BLaER1 (cell line): ENCODE results near the gene IQUB.
"Not testable (repeated sequence)": the region's sequence is repeated elsewhere in the genome, so short reads cannot be mapped to it uniquely, and the experiment has no call there.

ENCODE experiments used
- H3K27ac ChIP-seq: shearing (Covaris generic); formaldehyde crosslinking; 2 replicates; pipeline ENCODE4 v1.8.1; 2022
- H3K27me3 ChIP-seq: shearing (Covaris generic); formaldehyde crosslinking; 2 replicates; pipeline ENCODE4 v1.8.1; 2022
- H3K36me3 ChIP-seq: shearing (Covaris generic); formaldehyde crosslinking; 2 replicates; pipeline ENCODE4 v1.8.1; 2022
- H3K4me1 ChIP-seq: shearing (Covaris generic); formaldehyde crosslinking; 2 replicates; pipeline ENCODE4 v1.8.1; 2022
- H3K4me2 ChIP-seq: shearing (Covaris generic); formaldehyde crosslinking; 2 replicates; pipeline ENCODE4 v1.8.1; 2022
- H3K4me3 ChIP-seq: shearing (Covaris generic); formaldehyde crosslinking; 2 replicates; pipeline ENCODE4 v1.8.1; 2022
- H3K9ac ChIP-seq: shearing (Covaris generic); formaldehyde crosslinking; 2 replicates; pipeline ENCODE4 v1.8.1; 2022
- H3K9me3 ChIP-seq: shearing (Covaris generic); formaldehyde crosslinking; 2 replicates; pipeline ENCODE4 v1.8.1; 2022
- H4K20me1 ChIP-seq: shearing (Covaris generic); formaldehyde crosslinking; 2 replicates; pipeline ENCODE4 v1.8.1; 2022
- Cebpa-rat ChIP-seq: shearing (Covaris generic); IDR thresholded peaks from 2 replicates; pipeline ENCODE4 v1.8.1; 2022

IQUB gene

DNA sequence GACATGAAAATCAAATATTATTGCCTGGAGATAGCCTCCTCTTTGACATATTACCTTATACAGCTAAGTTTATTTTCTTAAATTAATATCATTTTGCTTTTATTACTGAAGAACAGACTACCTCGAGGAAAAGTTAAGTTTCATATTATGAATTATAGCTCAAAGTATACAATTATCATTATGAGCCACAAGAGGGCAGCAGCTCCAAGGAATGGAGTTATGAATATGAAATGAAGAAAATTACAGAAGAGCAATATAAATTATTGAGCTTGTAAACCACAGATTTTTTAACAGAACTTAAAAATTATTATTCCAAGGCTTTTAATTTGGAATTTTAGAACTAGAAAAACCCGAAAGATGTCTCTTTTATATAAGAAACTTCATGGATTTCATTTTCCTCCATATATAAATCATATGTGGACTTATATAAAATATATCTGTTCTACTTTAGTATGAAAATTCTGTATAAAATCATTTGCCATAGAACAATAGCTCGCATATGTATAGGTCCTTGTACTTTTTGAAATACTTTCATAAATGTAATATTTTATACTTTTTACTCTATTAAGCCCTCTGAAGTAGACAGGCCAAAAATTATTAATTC is 40.1 kb downstream of the IQUB start:
- no peak overlapping the region for H3K4me2 ChIP-seq
- no peaks in the 10 kb centered on the region for H3K4me1 ChIP-seq
- H3K27ac ChIP-seq: no peak overlapping the region
- H3K4me3 ChIP-seq: no peak overlapping the region
- no peaks in the 10 kb centered on the region for H4K20me1 ChIP-seq
- no peaks in the 10 kb centered on the region for H3K27me3 ChIP-seq
- no peaks in the 10 kb centered on the region for H3K9me3 ChIP-seq
- no peaks in the 10 kb centered on the region for H3K36me3 ChIP-seq
- TF ChIP-seq Cebpa-rat: no peak
- H3K9ac ChIP-seq: no peak overlapping the region

DNA sequence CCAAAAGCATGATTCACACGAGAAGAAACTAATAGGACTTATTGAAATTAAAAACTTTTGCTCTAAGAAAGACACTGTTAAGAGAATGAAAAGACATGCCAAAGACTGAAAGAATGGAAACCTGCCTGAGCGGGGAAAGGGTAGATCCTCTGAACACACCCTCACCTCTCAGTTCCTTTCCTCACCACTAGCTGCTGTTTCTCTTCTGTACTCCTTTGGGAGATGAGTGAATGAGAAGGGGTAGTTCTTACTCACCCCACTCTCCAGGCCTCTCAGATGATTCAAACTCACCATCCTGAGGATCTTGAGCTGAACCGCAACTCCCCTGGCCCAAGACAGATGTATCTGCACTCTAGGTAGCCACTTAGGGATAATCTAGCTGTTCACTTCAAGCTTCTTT is 41.9 kb downstream of the IQUB start:
- Histone ChIP-seq H3K36me3 (no peaks in the 10 kb centered on the region), H3K4me2 (no peak overlapping the region), H3K4me1 (no peaks in the 10 kb centered on the region), H3K27ac (no peak overlapping the region), H3K9ac (no peak overlapping the region), H3K27me3 (no peaks in the 10 kb centered on the region), H4K20me1 (no peaks in the 10 kb centered on the region), H3K9me3 (no peaks in the 10 kb centered on the region), H3K4me3 (no peak overlapping the region)
- TF ChIP-seq Cebpa-rat: no peak

DNA sequence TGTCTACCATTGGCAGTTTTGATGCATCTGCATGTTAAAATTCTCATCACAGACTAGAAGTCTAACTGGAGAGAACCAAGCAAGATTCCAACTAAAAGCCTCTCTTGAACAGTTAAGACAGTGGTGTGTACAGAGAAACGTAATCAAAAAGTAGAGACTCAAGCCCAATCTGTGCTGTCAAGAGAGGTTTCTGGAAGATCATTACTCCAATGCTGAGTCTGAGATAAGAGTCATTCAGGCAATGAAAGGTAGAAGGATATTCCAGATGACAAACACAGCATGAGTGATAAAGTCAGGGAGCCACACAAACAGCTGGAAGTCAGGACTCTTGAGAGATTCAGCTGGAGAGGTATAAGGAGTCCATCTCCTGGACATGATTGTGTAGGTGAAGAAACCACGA is 48.7 kb downstream of the IQUB start:
- Histone ChIP-seq H3K9me3 (no peaks in the 10 kb centered on the region), H3K27me3 (no peaks in the 10 kb centered on the region), H3K4me3 (no peak overlapping the region), H3K4me2 (no peak overlapping the region), H3K27ac (no peak overlapping the region), H4K20me1 (no peaks in the 10 kb centered on the region), H3K9ac (no peak overlapping the region), H3K4me1 (no peaks in the 10 kb centered on the region), H3K36me3 (no peaks in the 10 kb centered on the region)
- TF ChIP-seq Cebpa-rat: no peak

DNA sequence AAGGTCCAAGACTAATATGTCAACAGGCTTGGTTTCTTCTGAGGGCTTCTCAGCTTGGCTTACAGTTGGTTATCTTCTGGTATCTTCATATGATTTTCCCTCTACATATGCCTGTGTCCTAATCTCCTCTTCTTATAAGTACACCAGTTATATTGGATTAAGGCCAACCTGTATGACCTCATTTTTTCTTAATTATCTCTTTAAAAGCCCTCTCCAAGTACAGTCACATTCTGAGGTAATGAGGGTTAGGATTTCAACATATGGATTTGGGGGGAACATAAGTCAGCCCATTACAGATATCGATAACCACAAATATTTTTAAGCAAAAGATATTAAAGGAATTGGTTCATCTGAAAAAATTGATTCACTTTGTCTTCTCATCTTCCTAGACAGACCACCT is 49.2 kb downstream of the IQUB start:
- Histone ChIP-seq H3K9me3 (no peaks in the 10 kb centered on the region), H3K4me2 (no peak overlapping the region), H3K36me3 (no peaks in the 10 kb centered on the region), H3K4me3 (no peak overlapping the region), H3K27ac (no peak overlapping the region), H3K4me1 (no peaks in the 10 kb centered on the region), H3K27me3 (no peaks in the 10 kb centered on the region), H4K20me1 (no peaks in the 10 kb centered on the region), H3K9ac (no peak overlapping the region)
- no peak for TF ChIP-seq Cebpa-rat

DNA sequence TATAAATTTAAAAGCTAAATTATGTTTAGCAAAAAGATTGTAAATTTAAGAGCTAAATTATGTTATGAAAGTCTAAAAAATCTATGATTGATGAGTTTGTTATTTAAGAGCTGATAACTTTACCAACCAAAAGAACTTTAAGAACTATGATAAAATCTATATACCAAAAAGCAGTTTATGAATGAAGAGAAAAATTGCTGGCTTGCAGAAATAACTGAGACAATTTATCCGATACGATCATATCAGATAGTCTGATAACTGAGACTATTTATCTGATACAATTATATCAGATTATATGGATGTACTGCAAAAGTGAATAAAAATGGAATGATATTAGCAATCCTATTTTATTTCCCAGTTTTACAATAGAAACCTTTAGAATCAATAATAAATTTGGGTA is 50.2 kb downstream of the IQUB start:
- no peaks in the 10 kb centered on the region for H3K27me3 ChIP-seq
- no peak overlapping the region for H3K9ac ChIP-seq
- H3K4me1 ChIP-seq: no peaks in the 10 kb centered on the region
- H3K27ac ChIP-seq: no peak overlapping the region
- H3K4me2 ChIP-seq: no peak overlapping the region
- H3K9me3 ChIP-seq: no peaks in the 10 kb centered on the region
- no peaks in the 10 kb centered on the region for H4K20me1 ChIP-seq
- no peak overlapping the region for H3K4me3 ChIP-seq
- no peaks in the 10 kb centered on the region for H3K36me3 ChIP-seq
- TF ChIP-seq Cebpa-rat: no peak

DNA sequence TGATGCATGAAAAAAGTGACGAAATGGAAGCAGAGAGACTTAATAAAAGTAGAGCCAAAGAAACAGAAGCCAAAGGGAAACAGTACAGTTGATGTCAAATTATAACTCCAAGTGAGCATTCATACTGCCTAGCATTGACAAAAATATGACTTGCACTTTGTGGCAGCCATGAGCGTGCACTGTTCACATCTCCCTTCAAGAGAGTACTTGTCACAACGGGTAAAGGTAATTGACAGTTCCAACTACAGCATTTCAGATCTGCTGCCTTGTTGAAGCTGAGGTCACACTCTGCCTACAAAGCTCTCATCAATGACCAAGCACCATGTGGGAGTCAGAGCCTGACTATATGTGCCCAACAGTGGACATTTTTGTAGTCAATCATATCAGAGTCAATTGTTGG is 54.3 kb downstream of the IQUB start:
- Histone ChIP-seq H3K4me1 (no peaks in the 10 kb centered on the region), H4K20me1 (no peaks in the 10 kb centered on the region), H3K27ac (no peak overlapping the region), H3K27me3 (no peaks in the 10 kb centered on the region), H3K4me3 (no peak overlapping the region), H3K9me3 (no peaks in the 10 kb centered on the region), H3K36me3 (no peaks in the 10 kb centered on the region), H3K9ac (no peak overlapping the region), H3K4me2 (no peak overlapping the region)
- no peak for TF ChIP-seq Cebpa-rat

DNA sequence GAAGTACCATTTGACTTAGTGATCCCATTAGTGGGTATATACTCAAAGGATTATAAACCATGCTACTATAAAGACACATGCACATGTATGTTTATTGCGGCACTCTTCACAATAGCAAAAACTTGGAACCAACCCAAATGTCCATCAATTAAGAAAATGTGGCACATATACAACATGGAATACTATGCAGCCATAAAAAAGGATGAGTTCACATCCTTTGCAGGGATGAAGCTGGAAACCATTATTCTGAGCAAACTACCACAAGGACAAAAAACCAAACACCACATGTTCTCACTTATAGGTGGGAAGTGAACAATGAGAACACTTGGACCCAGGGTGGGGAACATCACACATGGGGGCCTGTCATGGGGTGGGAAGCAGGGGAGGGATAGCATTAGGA is 56.3 kb downstream of the IQUB start:
- H3K9me3 ChIP-seq, H4K20me1 ChIP-seq, H3K4me3 ChIP-seq, H3K9ac ChIP-seq, H3K27ac ChIP-seq, H3K4me2 ChIP-seq, H3K27me3 ChIP-seq, H3K4me1 ChIP-seq, H3K36me3 ChIP-seq: not testable (repeated sequence)

DNA sequence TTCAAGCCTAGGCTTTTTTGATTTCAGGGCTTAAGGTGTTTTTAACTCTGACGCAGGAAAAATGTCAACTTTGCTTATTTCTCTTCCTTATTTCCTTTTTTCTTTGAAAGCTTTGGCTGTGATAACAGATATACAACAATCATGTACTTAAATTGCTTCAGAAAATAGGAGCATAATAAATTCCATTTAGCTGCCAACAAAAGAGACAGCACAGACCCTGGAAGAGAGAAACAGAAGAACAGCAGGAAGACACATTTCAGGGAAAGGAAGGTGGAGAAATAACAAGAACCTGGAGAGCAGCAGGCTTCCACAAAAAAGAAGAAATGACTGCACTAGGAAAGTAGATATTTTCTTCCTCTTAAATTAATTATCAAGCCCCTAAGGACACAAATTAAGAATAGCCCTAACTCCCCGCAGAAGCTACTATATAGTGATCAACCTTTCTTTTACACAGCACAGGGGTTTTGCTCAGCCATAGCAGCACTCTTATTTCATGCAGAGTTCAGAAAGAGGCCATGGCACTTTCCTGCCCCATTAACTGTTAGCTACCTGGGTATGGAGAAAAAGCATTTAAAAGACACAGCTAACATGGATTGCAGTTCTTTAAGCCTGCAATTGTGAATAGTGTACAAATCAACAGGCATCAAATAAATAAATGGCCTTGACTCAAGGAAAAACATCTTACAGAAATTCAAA is 61.5 kb downstream of the IQUB start:
- Histone ChIP-seq H4K20me1 (no peaks in the 10 kb centered on the region), H3K27ac (no peak overlapping the region), H3K4me3 (no peak overlapping the region), H3K27me3 (no peaks in the 10 kb centered on the region), H3K4me2 (no peak overlapping the region), H3K9me3 (no peaks in the 10 kb centered on the region), H3K9ac (no peak overlapping the region), H3K4me1 (no peaks in the 10 kb centered on the region), H3K36me3 (no peaks in the 10 kb centered on the region)
- no peak for TF ChIP-seq Cebpa-rat

DNA sequence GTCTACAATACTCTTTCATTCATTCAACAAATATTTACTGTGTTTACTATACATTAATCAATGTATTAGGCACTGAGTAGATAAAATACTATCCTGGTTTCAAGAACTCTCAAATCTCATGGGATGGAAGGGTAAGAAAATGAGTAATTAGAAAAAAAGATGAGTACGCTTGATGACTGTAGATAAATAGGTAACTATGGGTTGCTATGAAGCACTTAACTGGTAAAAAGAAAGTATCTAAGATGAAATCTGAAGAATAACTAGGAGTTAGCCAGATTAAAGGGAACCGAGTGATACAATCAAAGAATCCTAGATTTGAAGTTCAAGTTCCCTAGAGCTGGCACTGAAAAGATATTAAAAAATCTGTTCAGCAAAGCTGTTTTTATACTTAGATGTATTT is 62.1 kb downstream of the IQUB start:
- Histone ChIP-seq H4K20me1 (no peaks in the 10 kb centered on the region), H3K36me3 (no peaks in the 10 kb centered on the region), H3K9ac (no peak overlapping the region), H3K4me2 (no peak overlapping the region), H3K27ac (no peak overlapping the region), H3K9me3 (no peaks in the 10 kb centered on the region), H3K27me3 (no peaks in the 10 kb centered on the region), H3K4me1 (no peaks in the 10 kb centered on the region), H3K4me3 (no peak overlapping the region)
- TF ChIP-seq Cebpa-rat: no peak

DNA sequence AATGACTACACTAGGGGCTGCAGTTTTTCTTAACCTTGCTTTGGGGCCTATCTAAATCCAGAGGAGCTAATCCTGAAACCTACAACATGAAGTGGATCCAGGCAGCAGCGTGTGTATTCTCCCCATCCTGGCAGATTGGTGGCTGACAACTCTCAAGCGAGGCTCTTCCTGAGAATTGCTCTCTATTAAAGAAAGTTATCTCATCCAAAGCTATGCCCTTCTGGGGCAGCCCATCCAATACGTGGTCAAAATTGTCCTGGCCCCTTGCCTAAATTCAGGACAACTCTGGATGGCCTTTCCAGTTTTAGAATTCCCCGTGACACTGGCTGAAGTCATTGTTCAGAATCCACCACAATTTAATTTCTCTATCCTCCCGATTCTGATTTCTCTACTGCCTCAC is 66.1 kb downstream of the IQUB start:
- no peak overlapping the region for H3K9ac ChIP-seq
- H3K36me3 ChIP-seq: no peaks in the 10 kb centered on the region
- no peaks in the 10 kb centered on the region for H3K27me3 ChIP-seq
- no peak for TF ChIP-seq Cebpa-rat
- no peak overlapping the region for H3K4me3 ChIP-seq
- H3K9me3 ChIP-seq: no peaks in the 10 kb centered on the region
- H3K27ac ChIP-seq: no peak overlapping the region
- no peak overlapping the region for H3K4me2 ChIP-seq
- H3K4me1 ChIP-seq: no peaks in the 10 kb centered on the region
- no peaks in the 10 kb centered on the region for H4K20me1 ChIP-seq

DNA sequence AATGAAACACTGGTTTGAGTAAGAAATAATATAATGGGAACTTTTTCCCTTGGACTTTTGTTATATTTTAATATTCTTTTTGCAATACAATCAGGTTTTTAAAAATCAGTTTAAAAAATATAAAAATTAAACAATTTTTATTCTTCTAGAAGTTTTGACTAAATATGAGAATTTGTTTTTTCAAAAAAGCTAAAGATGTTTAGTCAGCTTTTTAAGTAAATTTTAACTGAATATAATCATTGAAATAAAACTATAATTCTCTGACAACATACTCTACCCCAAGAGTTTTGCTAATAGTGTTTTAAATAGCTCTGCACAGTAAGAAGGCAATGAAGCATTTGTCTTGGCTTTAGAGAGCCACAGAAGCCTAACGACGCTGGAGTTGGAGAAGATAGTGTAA is 70.5 kb downstream of the IQUB start:
- H3K27me3 ChIP-seq: no peaks in the 10 kb centered on the region
- no peaks in the 10 kb centered on the region for H3K36me3 ChIP-seq
- H3K9me3 ChIP-seq: no peaks in the 10 kb centered on the region
- H3K4me2 ChIP-seq: no peak overlapping the region
- no peaks in the 10 kb centered on the region for H3K4me1 ChIP-seq
- H3K27ac ChIP-seq: no peak overlapping the region
- no peaks in the 10 kb centered on the region for H4K20me1 ChIP-seq
- no peak overlapping the region for H3K4me3 ChIP-seq
- TF ChIP-seq Cebpa-rat: no peak
- H3K9ac ChIP-seq: no peak overlapping the region
